HG03457 (cell line): ENCODE measurements around the gene GPC6.

Source experiments
- ATAC-seq: cut with Tn5 transposase; IDR thresholded peaks from one replicate; pipeline ENCODE4 v1.9.1; 2021; ENCODE audit warnings: moderate number of reproducible peaks; ENCODE audit not compliant: unreplicated experiment

GPC6 gene

DNA sequence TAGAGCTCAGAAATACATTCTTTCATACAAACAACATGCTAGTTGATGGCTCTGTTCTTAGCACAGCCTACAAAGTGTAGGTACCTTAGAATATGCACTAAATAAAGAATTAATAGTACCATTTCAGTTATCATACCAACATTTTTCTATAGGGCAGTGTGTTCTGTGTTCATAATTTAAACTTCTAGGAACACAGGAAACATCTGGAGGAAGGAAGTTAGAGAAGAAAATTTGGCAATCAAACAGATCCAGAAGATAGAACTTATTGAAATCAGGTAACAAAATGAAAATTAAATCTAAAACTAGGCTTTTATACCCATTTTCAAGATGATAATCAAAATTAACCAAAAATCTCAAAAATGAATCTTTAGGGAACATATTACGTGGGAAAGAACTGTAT lies 725.3 kb downstream of the GPC6 start:
- ATAC-seq: no peak

DNA sequence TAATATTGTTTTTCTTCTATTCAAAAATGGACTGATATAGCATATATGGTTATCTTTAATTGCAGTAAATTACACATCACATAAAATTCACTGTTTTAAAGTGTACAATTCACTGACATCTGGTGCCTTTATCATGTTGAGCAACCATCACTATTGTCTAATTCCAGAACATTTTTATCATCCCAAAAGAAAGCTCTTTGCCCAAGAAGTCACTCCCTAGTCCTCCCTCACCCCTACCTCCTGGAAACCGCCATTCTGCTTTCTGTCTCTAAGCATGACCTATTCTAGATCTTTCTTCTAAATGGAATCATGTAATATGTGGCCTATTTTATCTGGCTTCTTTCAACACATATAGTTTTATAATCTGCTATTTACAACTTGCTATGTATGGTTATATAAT lies 727.2 kb downstream of the GPC6 start:
- ATAC-seq: no peak

DNA sequence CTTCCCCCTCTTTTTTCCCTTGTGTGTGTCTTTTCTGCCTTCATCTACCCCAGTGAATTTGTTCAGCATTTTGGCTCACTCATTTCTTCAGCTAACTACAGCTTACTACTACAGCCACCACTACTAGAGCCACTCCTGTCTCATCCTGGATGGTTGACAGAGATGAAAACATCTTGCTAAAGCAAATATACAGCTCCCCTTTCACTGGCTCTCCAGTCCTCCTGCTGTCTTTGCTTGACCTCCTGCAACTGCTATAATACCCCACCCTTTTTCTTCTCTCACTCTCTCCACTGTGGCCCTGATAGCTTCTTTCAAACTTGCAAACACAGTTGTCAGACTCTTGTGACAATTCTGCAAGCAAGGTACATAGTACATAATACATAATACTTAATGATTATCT lies 729.3 kb downstream of the GPC6 start:
- ATAC-seq: no peak

DNA sequence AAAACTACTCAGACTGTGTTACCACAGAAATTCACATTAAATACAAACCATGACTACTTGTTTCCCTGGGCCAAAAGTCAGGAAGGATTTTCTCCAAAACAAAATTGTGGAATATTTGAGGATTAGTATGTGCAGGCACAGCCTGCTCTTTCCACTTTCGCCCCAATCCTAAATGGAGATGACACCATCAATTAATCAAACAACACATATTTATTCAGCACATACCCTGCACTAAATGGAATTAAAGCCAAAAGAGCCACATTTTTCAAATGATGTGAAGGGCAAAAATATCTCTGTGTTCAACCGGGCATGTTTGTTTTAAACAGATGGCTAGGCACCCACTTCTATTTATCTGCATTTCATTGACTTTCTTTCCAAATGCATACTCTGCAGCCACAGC lies 729.8 kb downstream of the GPC6 start:
- no peak for ATAC-seq

DNA sequence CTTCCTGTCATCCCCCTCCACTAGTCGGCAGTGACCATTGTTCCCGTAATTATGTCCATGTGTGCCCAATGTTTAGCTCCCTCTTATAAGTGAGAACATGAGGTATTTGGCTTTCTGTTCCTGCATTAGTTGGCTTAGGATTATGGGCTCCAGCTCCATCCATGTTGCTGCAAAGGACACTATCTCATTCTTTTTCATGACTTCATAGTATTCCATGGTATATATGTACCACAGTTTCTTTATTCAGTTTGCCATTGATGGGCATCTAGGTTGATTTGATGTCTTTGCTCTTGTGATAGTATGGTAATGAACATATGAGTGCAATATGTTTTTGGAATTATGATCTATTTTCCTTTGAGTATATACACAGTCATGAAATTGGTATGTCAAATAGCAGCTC lies 730.8 kb downstream of the GPC6 start:
- no peak for ATAC-seq

DNA sequence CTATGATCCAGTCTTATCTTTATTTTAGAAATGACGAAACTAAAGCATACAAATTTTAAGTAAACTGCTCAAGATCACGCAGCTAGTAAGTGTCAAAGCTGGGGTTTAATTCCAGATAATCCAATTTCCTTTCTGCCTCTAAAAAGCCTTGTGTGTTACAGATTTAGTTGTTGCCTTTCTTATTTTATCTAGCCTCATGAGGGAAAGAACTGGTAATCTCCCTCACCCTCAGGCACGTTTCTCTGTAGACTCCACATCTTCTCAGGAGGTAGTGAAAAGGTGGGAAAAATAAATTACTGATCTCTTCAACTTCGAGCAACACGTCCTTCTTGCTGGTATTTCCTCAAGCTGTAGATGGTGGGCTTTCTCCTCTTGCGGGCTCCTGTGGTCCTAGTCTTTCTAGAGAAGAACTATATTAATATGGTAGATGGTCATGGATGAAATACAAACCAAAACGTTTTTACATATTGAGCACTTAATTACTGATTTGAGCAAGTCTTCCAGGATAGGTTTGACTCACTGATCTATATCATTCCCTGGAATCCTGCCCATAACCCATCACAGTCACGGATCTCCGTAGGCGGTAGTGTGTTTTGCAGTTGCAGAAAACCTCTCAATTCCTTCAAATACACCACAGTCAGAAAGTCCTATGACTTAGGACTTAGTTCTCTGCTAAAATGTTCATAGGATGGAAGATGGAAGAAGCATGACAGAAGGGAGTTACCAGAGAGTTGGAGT lies 733.4 kb downstream of the GPC6 start:
- ATAC-seq: no peak

DNA sequence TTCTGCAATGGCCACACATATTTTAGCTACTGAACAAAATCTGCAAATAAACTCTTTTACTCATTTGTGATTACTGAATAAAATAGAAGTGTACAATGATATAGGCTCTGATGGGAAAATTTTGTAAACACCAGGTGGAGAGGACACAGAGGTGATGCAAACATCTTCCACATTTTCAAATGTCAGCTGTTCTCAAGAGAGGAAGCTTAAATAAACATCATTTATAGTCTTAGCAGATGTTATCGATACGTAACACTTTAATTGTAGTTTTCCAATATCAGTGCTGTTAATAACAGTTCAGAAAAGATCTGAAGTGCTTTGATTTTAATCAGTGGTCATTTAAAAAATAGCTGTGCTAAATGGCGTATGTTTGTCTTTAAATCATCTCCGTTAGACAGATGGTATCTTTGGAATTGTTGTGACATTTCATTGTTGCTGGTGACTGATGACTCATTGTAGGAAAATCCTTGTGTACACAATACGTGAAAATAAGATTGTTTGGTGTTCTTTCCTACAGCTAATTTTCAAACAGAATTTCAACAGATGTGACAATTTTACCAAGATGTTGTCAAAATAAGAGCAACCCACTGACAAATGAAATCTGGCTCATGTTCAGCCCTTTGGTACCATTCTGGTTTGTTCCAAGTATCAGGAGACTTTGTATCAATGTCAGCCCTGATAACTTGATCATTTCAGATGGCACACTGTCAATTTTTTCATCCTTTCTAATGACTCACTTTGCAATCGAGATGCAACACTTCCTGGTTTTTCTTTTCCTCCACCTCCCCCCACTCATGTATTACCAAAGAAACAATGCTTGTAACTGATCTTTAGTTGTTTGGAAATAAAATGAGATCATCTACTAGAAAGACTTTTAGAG lies 736.9 kb downstream of the GPC6 start:
- ATAC-seq: no peak

DNA sequence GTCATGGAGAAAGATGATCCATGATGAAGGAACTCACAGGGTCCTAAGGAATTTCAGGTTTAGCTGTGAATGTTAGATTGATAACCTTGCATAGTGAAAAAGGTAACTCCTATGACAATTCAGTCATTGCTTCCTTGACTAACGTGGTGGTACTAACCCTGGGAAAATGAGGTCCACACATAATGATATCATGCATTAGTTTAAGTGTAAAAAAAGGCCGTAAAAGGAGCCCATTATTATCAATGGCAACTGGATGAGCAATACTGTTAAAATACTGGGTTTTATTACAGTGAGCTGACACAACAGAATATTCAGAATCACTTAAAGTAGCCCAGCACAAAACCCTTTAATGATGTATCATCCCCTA lies 737.5 kb downstream of the GPC6 start:
- no peak for ATAC-seq

DNA sequence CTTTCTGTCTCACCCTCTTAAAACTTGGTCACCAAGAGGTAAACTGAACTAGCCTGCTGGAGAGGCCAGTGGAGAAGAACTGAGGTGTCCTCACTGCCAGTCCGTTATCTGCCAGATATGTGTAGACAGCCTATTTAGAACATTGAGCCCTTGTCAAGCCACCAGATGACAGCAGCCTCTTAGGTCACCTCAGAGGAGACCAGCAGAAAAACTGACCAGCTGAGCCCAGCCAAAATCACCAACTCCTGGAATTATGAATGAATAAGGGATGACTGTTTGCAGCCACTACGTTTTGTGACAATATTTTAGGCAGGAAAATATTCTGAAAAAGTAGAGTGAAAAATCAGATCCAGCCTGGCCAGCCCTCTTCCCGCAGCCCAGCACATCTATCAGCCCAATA lies 739.0 kb downstream of the GPC6 start:
- no peak for ATAC-seq

DNA sequence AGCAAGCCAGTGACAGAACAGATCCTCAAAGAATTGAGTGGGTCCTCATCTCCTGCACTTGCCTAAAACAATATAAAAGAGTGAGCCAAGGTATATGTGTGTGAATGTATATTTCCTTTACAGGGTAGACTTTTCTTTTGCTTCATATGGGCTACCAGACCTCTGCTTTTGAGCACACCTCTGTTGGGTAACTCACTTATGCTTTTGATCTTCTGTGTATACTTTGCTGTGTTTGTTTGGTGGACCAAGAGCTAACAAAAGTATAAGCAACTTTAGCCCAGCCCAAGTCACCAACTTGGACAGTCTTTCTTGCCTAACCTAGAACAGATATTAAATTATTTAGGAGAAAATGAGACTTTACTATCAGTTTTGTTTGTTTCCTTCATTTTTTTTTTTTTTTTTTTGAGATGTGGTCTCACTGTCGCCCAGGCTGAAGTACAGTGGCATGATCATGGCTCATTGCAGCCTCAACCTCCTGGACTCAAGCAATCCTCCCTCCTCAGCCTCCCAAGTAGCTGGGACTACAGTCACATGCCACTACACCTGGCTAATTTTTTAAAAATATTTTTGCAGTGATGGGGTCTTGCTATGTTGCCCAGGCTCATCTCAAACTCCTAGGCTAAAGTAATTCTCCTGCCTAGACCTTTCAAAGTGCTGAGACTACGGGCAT lies 739.8 kb downstream of the GPC6 start:
- no peak for ATAC-seq

DNA sequence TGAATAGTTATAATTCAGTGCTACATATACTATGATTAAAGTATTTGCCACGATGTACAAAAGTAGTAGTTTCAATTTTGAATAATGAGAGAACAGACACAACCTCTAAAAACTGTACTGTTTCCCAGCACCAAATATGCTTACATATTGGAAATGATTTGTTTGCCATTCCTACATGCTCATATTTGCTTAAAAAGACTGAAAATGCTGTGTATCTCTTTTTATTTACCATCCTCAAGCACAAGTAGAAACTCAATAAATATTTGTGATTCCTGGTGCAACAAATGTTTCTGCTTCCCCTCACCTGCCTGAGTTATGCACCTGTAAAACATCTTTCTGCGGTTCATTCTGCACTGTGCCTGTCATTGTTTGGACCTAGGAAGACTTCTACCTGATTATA lies 740.7 kb downstream of the GPC6 start:
- no peak for ATAC-seq

DNA sequence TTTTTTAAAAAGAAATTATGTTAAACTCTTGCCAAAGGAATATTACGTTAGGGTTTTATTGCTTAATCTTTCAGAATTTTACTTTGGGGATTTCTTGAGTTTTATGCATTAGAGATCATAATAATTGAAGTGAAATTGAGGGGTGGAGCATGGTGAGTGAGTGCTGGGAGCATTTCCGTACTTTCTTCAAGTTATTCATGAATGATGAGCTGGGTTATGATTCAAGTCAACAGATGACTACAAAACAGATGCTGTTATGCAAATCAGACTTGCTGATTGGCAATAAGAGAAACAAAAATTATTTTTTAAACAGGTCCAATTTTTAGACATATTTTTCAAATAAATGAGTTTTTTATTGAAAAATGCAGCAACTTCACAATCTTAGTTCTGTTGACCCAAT lies 748.6 kb downstream of the GPC6 start:
- no peak for ATAC-seq

DNA sequence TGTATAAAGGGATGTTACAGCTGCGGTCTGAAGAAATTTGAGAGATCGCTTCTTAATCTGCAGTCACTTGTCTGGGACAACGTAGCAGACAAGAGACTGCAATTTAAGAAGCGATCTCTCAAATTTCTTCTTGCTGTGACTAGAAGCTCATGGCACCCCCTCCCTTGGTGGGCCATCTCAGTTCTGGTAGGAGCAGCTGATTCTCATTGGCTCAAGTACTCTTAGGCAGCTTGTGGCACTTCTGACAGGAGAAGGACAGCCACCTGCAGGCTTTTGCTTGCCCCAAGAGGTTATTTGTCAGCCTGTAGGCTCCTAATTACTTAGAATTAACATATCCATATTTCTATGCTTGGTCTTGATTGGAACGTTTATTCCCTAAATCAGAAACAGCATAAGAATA lies 749.9 kb downstream of the GPC6 start:
- ATAC-seq: no peak

DNA sequence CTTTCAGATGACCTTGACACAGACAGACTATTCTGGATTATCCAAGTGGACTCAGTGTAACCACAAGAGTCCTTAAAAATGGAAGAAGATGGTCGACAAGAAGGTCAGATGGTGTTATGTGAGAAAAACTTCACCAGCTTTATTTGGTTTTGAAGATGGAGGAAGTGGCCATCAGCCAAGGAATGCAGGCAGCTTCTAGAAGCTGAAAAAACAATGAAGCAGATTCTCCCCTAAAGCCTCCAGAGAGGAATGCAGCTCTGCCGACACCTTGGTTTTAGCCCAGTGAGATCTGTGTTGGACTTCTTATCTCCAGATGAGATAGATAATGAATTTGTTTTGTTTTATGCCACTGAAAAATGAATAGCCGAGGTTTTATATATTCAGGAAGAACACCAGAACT lies 751.4 kb downstream of the GPC6 start:
- no peak for ATAC-seq

DNA sequence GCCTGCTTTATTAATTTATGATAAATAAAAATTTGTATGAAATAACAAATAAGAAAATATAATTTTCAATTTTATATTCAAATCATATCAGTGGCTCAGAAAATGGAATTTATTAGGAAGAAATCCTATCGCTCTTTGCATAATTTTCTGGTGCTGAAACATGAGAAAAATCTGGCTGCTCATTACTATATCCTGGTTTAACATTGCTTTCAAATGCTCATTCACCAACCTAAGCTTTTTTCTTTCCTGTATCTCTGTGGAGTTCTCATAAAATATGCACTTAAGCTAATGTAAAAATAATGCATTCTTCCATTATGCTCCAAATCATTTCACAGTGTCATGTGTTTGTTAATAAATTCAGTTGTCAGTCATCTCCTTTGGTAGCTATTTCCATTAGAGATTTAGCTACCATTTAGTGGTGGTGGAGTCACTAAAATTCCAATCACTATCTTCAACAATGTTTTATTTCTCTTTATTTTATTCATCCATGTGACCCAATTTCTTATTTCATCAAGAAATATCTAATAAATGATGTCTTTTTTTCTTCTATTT lies 754.9 kb downstream of the GPC6 start:
- ATAC-seq: no peak

DNA sequence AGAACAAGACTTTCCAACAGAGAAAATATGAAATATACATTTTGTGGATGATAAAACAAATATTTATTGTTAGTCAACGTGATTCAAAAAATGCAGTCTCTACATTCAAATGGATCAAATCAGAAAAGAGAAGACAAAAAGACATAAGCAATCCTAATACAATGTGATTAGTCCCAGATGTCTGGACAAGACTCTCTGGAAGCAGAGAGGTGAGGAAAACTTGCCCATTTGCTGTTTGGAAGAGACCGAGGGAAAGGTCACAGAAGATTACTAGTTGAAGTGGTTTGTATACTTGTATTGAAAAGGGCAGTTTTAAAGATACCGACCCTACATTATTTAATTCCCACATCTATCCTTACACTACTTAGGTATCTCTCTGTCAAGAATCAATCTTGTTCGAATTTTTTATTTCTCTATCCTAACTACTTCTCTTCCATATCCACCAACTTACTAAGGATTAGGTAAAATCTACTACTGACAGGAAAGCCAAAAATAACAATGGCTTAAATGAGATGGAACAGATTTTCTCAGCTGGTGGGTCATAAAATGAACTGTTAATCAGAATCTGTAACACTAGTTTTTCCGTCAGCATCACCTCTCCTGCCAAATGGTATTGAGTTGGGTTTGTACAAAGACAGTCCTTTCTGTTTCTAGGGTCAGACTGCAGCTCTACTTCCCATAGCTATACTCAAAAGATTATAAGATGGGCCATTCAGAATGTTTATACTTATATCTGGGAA lies 755.7 kb downstream of the GPC6 start:
- ATAC-seq: no peak

DNA sequence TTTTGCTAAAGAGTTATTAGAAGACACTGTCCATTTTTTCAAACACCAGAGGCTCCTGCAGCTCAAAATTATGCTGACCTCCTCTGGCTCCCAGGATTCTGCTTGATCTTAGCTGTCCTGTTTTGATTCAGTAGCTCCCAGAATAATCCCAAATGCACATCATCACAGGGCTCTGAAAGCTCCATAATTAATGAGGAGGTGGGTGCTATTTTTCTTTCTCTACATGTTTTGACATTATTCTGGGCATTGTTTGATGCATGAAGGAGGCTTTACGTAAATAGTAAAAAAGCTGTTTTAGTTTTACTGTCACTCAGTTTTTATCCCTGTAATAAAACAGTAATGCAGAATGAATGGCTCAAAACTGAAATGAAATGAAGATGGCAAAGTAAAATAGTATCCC lies 757.4 kb downstream of the GPC6 start:
- ATAC-seq: no peak

DNA sequence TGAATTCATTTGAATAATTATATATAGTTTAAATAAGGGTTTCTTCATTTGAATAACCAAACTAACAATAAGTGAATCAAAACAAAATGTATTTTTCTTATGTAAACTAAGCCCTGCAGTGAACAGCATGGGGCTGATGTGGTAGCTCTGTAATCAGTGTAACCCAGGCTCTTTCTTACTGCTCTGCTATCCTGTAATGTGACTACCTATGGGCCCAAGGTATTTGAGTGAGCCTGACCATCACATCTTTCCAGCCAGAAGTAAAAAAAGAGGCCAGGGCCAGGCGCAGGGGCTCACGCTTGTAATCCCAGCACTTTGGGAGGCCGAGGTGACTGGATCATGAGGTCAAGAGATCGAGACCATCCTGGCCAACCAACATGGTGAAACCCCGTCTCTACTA lies 758.3 kb downstream of the GPC6 start:
- no peak for ATAC-seq

DNA sequence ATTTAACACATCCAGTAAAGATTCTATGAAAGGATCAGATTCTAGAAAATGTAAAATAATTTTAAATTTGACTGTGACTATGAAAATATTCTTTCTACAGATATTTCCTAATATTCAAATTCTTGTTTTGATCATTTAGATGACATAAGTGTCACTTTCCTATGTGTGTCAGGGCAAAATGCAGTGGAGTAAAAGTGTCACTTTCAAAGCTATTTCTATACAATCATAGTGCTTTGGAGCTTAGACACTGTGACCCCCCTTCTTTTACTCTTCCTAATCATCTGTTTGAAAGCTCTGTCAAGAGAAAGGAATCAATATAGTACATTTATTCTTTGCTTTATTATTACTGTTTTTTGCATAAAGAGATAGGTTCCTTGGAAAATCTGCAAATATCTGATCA lies 760.9 kb downstream of the GPC6 start:
- ATAC-seq: no peak

DNA sequence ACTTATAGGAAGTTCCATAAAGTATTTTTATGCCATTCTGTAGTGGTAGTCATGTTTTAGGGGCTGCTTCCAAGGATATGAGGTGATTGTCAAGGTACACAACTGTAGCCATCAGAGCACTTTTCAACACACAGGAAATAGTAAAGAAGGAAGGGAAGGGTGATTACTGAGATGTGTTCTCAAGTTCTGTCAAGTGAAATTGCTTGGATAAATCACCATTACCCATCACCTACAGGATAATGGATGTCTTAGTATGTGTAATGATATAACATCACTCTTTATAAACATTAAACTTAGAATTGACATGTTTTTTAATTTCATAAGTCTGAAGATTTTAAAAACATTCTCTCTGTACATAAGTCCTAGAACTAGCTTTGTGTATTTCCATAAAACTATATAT lies 765.0 kb downstream of the GPC6 start:
- ATAC-seq: no peak

DNA sequence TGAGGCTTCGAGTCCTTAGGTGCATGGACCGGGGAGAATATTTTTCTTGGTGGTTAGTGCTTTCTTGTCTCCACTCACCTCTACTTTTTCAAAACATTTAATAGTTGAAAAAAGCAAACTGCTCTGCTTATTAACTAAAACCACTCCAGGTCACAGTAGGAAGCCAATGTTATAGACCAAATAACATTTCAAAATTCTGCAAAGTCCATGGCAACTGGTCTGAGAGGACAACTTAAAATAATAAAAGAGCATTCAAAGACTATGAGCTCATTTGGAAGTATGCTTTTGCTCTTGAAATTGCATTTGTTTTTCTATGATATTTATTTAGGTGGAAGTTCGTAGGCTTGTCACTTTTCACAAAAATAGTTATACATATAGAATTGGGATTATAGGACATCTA lies 769.9 kb downstream of the GPC6 start:
- ATAC-seq: no peak
